Astrocyte of the spinal cord (primary cell): ENCODE data around the gene SECTM1.

Experiments
- DNase-seq: peaks from one replicate; pipeline ENCODE4 v3.0.0; 2011; ENCODE audit warnings: low read depth, low spot score
- H3K4me3 ChIP-seq: 2 replicates; pipeline ENCODE4 v1.5.1; 2011; ENCODE audit warnings: low read depth, mild to moderate bottlenecking, low read length, moderate library complexity
- in situ Hi-C: cut with HindIII; loops from 2 replicates; pipeline ENCODE4 v1.10.0; 2017; ENCODE audit warnings: low sequenced_read_pairs
- TF ChIP-seq, protein P1 (sequence below): IDR thresholded peaks from 2 replicates; pipeline ENCODE4 v1.5.1; 2012; ENCODE audit warnings: low read depth, mild to moderate bottlenecking, low read length, inconsistent platforms

Gene SECTM1

DNA sequence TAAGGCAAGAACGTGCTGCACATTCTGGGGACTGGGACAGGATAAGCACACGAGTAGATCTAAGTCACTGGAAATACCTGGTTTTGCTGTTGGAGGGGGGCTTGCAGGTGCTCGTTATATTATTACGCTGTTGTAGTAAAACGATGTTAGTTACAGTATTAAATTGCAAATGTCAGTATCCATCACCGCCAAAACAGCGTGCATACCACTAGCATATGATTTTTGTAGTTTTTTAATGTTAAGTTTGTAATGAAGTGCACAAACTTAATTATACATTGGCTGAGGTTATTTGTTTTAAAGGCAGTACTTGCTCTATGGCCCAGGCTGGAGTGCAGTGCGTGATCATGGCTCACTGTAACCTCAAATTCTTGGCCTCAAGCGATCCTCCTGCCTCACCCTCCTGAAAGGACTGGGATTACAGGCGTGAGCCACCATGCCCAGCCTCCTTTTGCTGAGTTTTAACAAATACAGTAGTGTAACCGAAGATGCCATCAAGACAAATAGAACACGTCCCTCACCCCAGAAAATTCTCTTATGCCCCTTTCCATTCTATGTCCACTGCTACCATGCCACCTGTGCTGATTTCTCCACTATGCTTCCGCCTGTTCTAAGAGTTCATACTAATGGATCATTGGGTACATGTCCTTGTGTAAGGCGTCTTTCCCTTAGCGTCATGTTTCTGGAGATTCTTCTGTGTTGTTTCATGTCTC is 39.3 kb downstream of the SECTM1 start:
- TF ChIP-seq, protein P1, sequence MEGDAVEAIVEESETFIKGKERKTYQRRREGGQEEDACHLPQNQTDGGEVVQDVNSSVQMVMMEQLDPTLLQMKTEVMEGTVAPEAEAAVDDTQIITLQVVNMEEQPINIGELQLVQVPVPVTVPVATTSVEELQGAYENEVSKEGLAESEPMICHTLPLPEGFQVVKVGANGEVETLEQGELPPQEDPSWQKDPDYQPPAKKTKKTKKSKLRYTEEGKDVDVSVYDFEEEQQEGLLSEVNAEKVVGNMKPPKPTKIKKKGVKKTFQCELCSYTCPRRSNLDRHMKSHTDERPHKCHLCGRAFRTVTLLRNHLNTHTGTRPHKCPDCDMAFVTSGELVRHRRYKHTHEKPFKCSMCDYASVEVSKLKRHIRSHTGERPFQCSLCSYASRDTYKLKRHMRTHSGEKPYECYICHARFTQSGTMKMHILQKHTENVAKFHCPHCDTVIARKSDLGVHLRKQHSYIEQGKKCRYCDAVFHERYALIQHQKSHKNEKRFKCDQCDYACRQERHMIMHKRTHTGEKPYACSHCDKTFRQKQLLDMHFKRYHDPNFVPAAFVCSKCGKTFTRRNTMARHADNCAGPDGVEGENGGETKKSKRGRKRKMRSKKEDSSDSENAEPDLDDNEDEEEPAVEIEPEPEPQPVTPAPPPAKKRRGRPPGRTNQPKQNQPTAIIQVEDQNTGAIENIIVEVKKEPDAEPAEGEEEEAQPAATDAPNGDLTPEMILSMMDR = no peak
- in situ Hi-C loops = no loop called here
- no peak for DNase-seq
- H3K4me3 ChIP-seq = peak overlapping the region; percentile 42

DNA sequence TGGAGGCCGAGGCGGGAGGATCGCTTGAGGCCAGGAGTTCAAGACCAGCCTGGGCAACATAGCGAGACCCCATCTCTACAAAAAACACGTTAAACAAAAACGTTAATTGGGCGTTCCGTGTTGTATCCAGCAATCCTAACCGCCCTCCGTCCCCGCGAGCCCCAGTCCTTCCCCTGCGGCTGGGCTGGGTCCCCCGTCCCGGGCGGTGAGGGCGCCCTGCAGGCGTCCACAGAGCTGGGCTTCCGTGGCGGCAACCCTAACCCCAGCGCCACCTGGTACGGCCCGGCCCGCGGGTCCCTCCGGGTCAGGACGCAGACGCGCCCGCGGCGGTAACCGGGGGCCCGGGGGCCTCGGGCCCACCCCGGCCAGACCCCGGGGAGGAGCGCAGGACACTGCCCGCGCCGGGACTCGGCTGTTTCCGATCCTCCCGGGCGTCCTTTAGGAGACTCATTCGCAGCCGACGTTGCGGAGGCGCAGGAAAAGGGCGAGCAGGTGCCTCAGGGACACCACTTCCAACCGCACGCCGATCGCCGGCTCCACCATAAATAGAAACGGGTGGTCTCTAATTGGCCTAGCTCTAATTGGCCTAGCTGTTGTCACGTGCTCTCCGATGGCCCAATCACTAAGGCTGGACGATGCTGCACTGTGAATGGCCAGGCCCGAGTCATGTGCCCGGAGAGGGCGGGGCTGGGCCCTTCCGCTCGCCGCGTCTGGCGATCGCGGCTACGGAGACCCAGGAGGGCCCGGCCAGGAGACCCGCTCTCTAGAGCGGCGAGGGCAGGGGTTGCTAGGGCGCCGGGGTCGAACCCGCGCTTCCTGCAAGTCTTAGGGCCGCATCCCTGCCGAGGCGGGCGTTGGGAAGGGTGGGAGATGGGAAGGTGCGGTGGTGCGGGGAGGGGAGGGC is 41.1 kb downstream of the SECTM1 start:
- TF ChIP-seq, protein P1 = no peak
- in situ Hi-C loops = no loop called here
- peak; percentile 98 for DNase-seq

DNA sequence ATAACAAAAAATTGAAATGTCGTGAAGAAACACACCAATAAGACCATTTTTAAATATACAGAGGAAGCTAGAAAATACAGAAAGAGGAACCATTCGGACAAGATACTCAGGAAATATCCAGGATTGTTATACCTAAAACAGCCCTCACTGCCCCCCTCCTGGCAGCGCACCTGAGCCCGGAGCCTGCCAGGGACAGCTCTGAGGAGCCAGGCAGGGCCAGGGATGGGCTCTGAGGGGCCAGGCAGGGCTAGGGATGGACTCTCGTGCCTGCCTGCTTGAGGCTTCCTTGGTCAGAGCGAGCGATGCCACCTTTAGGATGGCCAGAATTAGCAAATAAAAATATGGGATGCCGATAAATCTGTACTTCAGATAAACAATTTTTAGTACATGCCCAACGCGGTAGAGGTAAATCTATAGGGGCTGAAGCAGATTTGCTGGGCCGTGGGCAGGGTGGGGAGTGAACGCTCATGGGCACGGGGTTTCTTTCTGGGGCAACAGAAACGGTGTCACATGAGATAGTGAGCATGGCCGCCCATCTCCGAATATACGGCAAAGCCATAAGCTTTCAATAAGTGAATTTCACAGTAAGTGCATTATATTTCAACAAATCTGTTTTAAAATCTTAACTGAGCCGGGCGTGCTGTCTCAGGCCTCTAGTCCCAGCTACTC is 41.9 kb downstream of the SECTM1 start:
- in situ Hi-C loops = no loop called here
- TF ChIP-seq, protein P1 = no peak
- DNase-seq = no peak
- peak overlapping the region; percentile 77 for H3K4me3 ChIP-seq

More for the DNA sequence above, 41.1 kb downstream of the SECTM1 start:
- peak overlapping the region; percentile 77 for H3K4me3 ChIP-seq

DNA sequence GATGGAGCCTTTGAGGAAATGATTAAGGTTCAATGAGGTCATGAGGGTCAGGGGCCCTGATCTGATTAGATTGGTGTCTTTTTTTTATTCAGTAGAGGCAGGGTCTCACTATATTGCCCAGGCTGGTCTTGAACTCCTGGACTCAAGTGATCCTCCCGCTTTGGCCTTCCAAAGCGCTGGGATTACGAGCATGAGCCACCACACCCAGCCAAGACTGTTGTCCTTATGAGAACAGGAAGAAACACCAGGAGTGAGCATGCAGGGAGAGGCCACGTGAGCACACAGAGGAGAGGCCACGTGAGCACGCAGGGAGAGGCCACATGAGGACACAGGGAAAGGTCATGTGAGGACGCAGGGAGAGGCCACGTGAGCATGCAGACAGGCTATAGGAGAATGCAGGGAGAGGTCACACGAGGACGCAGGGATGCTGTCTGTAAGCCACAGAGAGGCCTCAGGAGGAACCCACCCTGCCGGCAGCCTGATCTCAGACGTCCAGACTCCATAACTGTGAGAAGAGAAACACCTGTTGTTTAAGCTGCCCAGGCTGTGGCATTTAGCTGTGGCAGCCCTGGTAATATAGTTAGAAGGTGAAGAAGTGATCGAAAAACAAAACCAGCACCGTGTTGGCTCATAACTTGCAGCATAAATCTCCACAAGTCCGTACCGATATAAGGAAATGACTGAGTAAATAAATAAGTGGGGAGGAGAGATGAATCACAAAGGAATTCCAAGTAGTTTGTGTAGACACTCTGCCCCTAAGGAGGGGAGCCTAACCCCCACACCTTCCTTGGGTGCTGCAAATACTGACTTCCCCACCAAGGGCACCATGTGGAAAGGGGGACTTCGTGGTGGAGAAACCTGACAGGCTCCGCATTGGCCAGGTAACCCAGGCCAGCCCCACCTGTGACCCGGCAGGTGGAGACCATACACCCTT is 45.4 kb downstream of the SECTM1 start:
- no peak overlapping the region for H3K4me3 ChIP-seq
- peak; percentile 80 for DNase-seq
- in situ Hi-C loops = no loop called here
- TF ChIP-seq, protein P1 = no peak

DNA sequence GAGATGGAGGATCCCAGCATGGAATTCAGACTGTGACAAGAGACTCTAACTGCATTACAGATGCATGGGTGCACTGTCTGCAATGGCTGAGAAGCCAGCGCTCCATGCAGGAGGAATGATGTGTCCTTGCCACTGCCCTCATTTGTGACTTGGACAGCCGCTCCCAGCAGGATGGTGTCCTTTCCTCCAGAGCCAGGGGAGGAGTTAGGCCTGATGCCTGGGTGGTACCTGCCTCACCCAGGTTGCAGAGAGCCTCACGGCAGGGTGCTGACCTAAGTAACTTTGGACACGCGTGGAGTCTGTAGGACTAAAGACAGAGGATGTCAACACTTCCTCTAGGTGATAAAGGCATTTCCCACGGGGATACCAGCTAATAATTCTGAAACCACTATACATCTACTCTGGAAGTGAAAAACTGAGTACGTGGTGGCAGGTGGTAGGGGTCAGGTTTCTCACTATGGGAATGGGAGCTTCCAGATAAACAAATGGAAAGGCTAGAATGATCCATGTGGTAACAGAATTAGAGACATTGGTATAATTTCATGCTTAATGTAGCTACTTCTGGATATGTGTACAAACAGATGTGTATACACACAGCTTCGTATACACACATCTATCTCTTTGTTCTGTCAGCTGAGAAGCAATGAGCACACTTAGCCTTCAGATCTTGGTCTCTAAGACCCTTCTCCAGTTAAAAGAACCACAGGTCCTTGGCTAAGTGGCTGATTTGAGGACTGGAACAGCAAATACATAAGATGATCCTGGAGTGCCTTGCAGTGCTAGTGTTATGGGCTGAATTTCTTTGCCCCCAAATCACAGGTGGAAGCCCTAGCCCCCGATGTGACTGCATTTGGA is 46.3 kb downstream of the SECTM1 start:
- in situ Hi-C loops = no loop called here
- no peak overlapping the region for H3K4me3 ChIP-seq
- TF ChIP-seq, protein P1 = no peak
- no peak for DNase-seq
